Aorta (tissue), 5 donors: Measurements from ENCODE around the gene GALM. TPM values are rescaled to one million over a fixed set of nuclear protein-coding genes. Genes with fewer than 3 reads are reported as not detected.

Source experiments
- ATAC-seq: fragments of 200-7000 bp; cut with Tn5 transposase; one replicate; pipeline ENCODE4 v1.9.1; 2022; ENCODE audit warnings: moderate library complexity; ENCODE audit not compliant: low FRiP score
- DNase-seq, 2 donors: peaks; one replicate each; pipeline ENCODE4 v3.0.0-alpha.2; 2020
- H3K27ac ChIP-seq, 2 donors: one replicate each; pipeline ENCODE4 v1.5.1; 2013; ENCODE audit warnings: low read length in 2 of 2, mild to moderate bottlenecking in 2 of 2, moderate library complexity in 2 of 2, control low read depth in 1 of 2, inconsistent platforms in 1 of 2, low read depth in 1 of 2
- H3K27me3 ChIP-seq, 2 donors: one replicate each; pipeline ENCODE4 v1.6.1; 2013; ENCODE audit warnings: control low read depth in 1 of 2, low read length in 1 of 2, mild to moderate bottlenecking in 1 of 2, moderate library complexity in 1 of 2; ENCODE audit not compliant: insufficient read depth in 2 of 2, control insufficient read depth in 1 of 2
- H3K36me3 ChIP-seq, 2 donors: one replicate each; pipeline ENCODE4 v1.6.1; 2013; ENCODE audit warnings: control low read depth in 1 of 2, low read length in 1 of 2, mild to moderate bottlenecking in 1 of 2; ENCODE audit not compliant: insufficient read depth in 2 of 2, control insufficient read depth in 1 of 2
- H3K4me1 ChIP-seq, 2 donors: one replicate each; pipeline ENCODE4 v1.6.1; 2013; ENCODE audit warnings: low read length in 2 of 2, control low read depth in 1 of 2, mild to moderate bottlenecking in 1 of 2, moderate library complexity in 1 of 2; ENCODE audit not compliant: insufficient read depth in 2 of 2, control insufficient read depth in 1 of 2
- H3K4me3 ChIP-seq, 2 donors: one replicate each; pipeline ENCODE4 v1.5.1; 2013; ENCODE audit warnings: low read length in 2 of 2, control low read depth in 1 of 2, mild to moderate bottlenecking in 1 of 2
- H3K9me3 ChIP-seq: one replicate; pipeline ENCODE4 v1.6.1; 2013; ENCODE audit warnings: mild to moderate bottlenecking, low read length; ENCODE audit not compliant: control insufficient read depth
- WGBS, 2 donors: extraction: QIAGEN DNeasy Blood & Tissue Kit; methylation state at CpG; one replicate each; pipeline ENCODE4 v1.1.7; 2013; 5-methylcytosine and 5-hydroxymethylcytosine counted together
- intact Hi-C, 2 donors: fragments of 100-400 bp; cut with DNase I; formaldehyde crosslinking; loops; one replicate each; pipeline versions ENCODE4 v1.14.2 to v1.15.0; 2022
- polyA plus RNA-seq, 2 donors: library from polyadenylated mRNA; stranded (reverse); fragments of 200-250 nt; gene quantifications; one replicate each; pipeline ENCODE4 v1.2.3, GENCODE V29; 2013
- total RNA-seq, 2 donors: library from RNA; stranded (reverse); fragmentation: NEBNext Ultra II Directional; extraction: Animal tissue kit (Norgen Biotek cat#: 25700); gene quantifications; one replicate each; pipeline ENCODE4 v1.2.1, GENCODE V29; 2021
- donor health status: healthy with polysubstance abuse.
- donor health status: Bipolar disorder and iron deficiency.
- donor health status: DM: no; HTN: no; CAD: no.
- donor health status: DM: no; HTN: no; CAD: no.
- donor health status: DM: yes; HTN: yes; CAD: no.

Gene GALM
- total and polyA plus RNA-seq, 4 donors = 8.6 to 23.3 (median 14.5) TPM

- intact Hi-C loops = no loop called here
Measured at GRCh38 chr2:38745267-38745666, 79.4 kb downstream of the GALM start.

DNA sequence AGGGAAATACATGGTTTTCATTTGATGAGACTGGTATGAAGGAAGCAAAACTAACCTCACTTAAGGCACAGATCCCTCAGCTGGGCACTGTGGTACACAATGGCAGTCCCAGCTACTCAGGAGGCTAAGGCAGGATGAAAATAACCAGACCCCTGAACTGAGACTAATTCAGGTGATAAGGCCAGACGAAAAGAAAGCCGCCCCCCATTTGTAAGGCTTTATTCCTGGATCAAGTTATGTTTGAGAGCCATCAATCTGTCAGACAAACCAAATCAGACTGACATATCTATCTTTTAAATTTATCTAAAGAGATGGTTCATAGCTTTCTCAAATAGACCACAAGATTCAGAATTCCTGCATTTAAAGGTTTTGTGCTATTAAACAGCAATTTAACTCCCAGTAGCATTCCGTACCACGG is 81.1 kb downstream of the GALM start:
- Histone ChIP-seq H3K4me1 (peaks cover 0 to 4% of the 10 kb centered on the region in 2 donors), H3K9me3 (no peaks in the 10 kb centered on the region), H3K36me3 (peaks cover 8 to 11% of the 10 kb centered on the region in 2 donors), H3K27ac (no peak overlapping the region), H3K27me3 (no peaks in the 10 kb centered on the region), H3K4me3 (no peak overlapping the region)
- ATAC-seq = no peak
- intact Hi-C loops = no loop called here
- DNase-seq = no peak
- WGBS, 2 donors = 47 to 54% methylated on average over 4 of the region's 4 CpGs

More at GRCh38 chr2:38745267-38745666, 79.4 kb downstream of the GALM start:
- H3K9me3 ChIP-seq = no peaks in the 10 kb centered on the region
- peaks cover 0 to 4% of the 10 kb centered on the region in 2 donors for H3K4me1 ChIP-seq
- WGBS, 2 donors = 76 to 83% methylated on average over 9 of the region's 9 CpGs
- no peaks in the 10 kb centered on the region for H3K27me3 ChIP-seq
- DNase-seq (no peak), ATAC-seq (no peak)
- H3K4me3 ChIP-seq = no peak overlapping the region
- H3K27ac ChIP-seq = no peak overlapping the region
- H3K36me3 ChIP-seq = peaks cover 8 to 11% of the 10 kb centered on the region in 2 donors

GRCh38 chr2:38747819-38748218 is 81.9 kb downstream of the GALM start:
- Histone ChIP-seq H3K9me3 (no peaks in the 10 kb centered on the region), H3K27me3 (no peaks in the 10 kb centered on the region), H3K27ac (no peak overlapping the region), H3K36me3 (peaks cover 8 to 11% of the 10 kb centered on the region in 2 donors), H3K4me1 (peaks cover 0 to 4% of the 10 kb centered on the region in 2 donors), H3K4me3 (no peak overlapping the region)
- WGBS, 2 donors = 40 to 50% methylated on average over 5 of the region's 5 CpGs
- DNase-seq (no peak), ATAC-seq (no peak)
- intact Hi-C loops = no loop called here

GRCh38 chr2:38748391-38748790 is 82.5 kb downstream of the GALM start:
- H3K4me3 ChIP-seq = no peak overlapping the region
- H3K27me3 ChIP-seq = no peaks in the 10 kb centered on the region
- DNase-seq = no peak
- peaks cover 0 to 4% of the 10 kb centered on the region in 2 donors for H3K4me1 ChIP-seq
- ATAC-seq = no peak
- H3K27ac ChIP-seq = no peak overlapping the region
- no peaks in the 10 kb centered on the region for H3K9me3 ChIP-seq
- H3K36me3 ChIP-seq = peaks cover 6 to 11% of the 10 kb centered on the region in 2 donors
- intact Hi-C loops = no loop called here
- 77 to 83% methylated on average over 9 of the region's 9 CpGs for WGBS, 2 donors

GRCh38 chr2:38748943-38749804 is 83.3 kb downstream of the GALM start:
- no peak for ATAC-seq
- no peaks in the 10 kb centered on the region for H3K9me3 ChIP-seq
- no peak for DNase-seq
- intact Hi-C loops = no loop called here
- peaks cover 6 to 8% of the 10 kb centered on the region in 2 donors for H3K36me3 ChIP-seq
- H3K27ac ChIP-seq = no peak overlapping the region
- H3K27me3 ChIP-seq = no peaks in the 10 kb centered on the region
- peak overlapping the region; percentile 50 to 85 for H3K4me3 ChIP-seq
- peaks cover 0 to 4% of the 10 kb centered on the region in 2 donors for H3K4me1 ChIP-seq
- WGBS, 2 donors = 64 to 65% methylated on average over 26 of the region's 26 CpGs

- H3K4me1 ChIP-seq = peaks cover 0 to 4% of the 10 kb centered on the region in 2 donors
- H3K27me3 ChIP-seq = no peaks in the 10 kb centered on the region
- peak overlapping the region; percentile 31 to 81 for H3K27ac ChIP-seq
- H3K36me3 ChIP-seq = peaks cover 5 to 8% of the 10 kb centered on the region in 2 donors
- H3K9me3 ChIP-seq = no peaks in the 10 kb centered on the region
- DNase-seq = peak; percentile 71 to 87
- ATAC-seq = peak; percentile 84
- intact Hi-C loops = no loop called here
- H3K4me3 ChIP-seq = peak overlapping the region; percentile 50 to 85
- WGBS, 2 donors = 0 to 1% methylated on average over 59 of the region's 59 CpGs
Measured at GRCh38 chr2:38750011-38750890, 84.3 kb downstream of the GALM start.

- Histone ChIP-seq H3K9me3 (no peaks in the 10 kb centered on the region), H3K4me1 (peaks cover 0 to 4% of the 10 kb centered on the region in 2 donors), H3K27me3 (no peaks in the 10 kb centered on the region), H3K36me3 (peaks cover 3 to 8% of the 10 kb centered on the region in 2 donors), H3K27ac (peak within 1 kb of the TSS; percentile 31 to 81), H3K4me3 (peak within 1 kb of the TSS; percentile 50 to 85)
- peak; percentile 96 for ATAC-seq
- intact Hi-C loops = no loop called here
- peak; percentile 99 for DNase-seq
- 0 to 1% methylated on average over 62 to 68 of the region's 68 CpGs for WGBS, 2 donors
Measured at GRCh38 chr2:38750891-38751595, 85.1 kb downstream of the GALM start, which contains the start of gene SRSF7. Gene SRSF7, minus strand, starts transcription at chr2:38751361. Its CDS starts 105 bp downstream, at chr2:38751256.
